T1000 (cell line): Measurements from ENCODE around the gene C2CD5.
"Not testable (repeated sequence)": the region's sequence is repeated elsewhere in the genome, so short reads cannot be mapped to it uniquely, and the experiment has no call there.

Experiments
- DNase-seq: peaks from one replicate; lab custom pipeline; 2025; ENCODE audit warnings: mixed read lengths; lab: John Stamatoyannopoulos, UW

Gene C2CD5

GRCh38 chr12:22535478-22535877, 8.9 kb downstream of the C2CD5 start:
- no peak for DNase-seq

GRCh38 chr12:22535038-22535437, 9.3 kb downstream of the C2CD5 start:
- no peak for DNase-seq

- no peak for DNase-seq
These were observed 11.2 kb downstream of the C2CD5 start for GRCh38 chr12:22533155-22533554.

DNA sequence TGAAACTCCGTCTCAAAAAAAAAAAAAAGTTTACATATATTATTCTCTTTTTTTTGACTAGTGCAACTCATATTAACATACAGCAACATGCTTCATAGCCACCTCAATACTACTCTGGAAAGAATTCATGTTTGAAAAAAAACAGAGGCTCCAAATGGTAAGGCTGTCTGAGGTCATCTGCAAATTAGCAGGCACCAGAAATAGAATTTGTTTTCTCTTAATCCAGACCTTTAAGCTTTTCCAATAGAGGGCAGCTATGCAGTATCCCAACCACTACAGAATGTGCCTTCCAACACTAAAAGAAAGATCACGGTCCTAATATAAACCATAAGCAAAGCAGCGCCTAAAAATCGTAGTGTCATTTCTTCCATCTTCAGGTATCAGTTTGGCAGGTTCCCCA, 12.0 kb downstream of the C2CD5 start:
- no peak for DNase-seq

- DNase-seq: no peak
These were observed 13.1 kb downstream of the C2CD5 start for GRCh38 chr12:22531205-22531604.

DNA sequence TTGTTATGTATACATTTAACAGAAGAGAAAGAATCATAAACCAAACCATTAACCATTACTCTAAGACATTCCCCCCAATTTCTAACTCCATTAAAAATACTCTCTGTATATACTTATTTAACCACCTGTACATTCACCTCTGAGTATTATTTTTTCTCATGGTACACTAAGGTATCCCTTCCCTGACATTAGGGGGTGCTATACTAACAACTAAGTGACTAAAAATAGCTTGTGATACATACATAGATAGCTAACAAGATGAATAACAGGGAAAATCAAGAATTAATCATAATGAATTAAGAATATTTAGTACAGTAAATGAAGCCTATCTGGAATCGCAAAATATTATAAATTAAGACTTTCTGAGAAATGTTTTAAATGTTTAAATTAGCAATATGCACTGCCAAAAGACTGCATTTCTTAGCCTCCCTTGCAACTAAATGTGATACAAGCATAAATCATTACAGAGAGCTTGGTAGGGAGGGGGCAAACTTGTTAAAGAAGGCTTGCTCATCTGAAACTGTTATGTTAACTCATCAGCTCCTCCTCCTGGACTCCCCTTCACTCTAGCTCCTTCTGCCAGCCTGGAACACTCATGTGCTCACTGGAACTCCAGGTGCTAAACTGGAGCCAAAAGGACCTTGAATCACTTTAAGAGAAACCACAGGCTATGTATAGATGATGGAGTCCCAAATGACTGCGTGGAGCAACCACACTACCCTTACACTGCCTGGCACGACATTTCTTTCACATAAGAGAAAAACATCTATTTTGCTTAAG, 14.9 kb downstream of the C2CD5 start:
- no peak for DNase-seq

DNA sequence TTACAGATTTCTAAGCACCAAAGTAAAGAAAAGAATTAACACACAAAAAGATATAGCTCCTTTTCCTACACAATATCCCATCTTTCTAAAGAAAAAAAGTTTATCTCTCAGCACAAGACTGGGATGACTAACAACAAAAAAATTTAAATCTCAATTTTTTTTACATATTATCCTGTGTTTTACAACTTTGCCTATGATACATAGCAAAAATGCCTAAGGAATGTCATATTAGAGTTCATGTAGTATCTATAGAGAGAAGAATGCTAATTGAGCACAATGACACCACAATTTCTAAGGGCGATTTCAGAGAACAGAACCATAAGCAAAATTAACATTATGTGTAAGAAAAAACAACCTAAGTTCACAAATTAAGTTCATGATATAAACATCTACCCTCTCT, 16.3 kb downstream of the C2CD5 start:
- DNase-seq: no peak

- DNase-seq: no peak
These were observed 17.5 kb downstream of the C2CD5 start for GRCh38 chr12:22526836-22527235.

DNA sequence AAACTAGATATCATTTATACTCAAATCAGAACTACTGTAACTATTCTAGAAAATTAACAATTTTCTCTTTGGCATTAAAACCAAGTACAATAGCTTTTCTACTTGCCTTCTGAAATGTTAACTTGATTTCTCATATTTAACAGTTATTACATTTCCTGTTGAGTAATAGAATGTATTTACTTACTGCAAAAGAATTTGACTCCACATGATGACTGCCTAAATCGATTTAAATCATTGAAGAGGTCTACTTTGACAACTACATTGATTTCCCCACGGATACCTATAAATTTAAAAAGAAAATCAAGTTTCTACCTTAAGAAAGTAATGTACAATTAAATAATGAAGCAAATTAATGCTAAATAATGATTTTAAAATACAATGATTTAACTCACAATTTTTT, 18.9 kb downstream of the C2CD5 start:
- DNase-seq: no peak

- no peak for DNase-seq
These were observed 25.3 kb downstream of the C2CD5 start for GRCh38 chr12:22518998-22519397.

DNA sequence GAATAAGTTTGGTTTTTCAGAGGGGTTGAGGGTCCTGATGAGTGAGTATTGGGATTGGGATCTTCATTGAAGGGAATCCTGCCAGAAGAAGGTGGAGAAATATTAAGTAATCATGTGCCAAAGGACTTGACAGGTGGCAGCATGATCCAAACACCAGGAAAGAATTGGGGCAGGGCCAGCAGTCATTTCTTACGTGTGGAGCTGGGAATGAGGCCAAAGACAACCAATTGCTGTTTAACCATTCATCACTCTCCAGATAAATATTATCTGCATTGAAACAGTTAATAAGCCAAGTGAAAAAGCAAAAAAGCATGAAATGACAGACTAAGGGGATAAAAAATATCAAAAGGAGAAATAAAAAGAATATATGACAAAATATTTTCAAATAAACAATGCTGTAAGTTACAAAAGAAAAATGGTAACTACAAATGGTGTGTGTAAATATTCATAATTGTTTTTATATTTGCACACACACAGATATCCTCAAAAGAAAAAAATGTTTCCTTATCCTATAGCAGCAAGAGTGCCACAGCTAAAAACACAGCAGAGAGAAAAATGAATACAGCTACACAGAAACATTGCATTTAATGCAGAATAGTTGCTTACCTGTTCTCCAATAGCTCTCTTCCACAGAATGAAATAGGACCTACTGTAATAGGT, 26.2 kb downstream of the C2CD5 start:
- DNase-seq: no peak

DNA sequence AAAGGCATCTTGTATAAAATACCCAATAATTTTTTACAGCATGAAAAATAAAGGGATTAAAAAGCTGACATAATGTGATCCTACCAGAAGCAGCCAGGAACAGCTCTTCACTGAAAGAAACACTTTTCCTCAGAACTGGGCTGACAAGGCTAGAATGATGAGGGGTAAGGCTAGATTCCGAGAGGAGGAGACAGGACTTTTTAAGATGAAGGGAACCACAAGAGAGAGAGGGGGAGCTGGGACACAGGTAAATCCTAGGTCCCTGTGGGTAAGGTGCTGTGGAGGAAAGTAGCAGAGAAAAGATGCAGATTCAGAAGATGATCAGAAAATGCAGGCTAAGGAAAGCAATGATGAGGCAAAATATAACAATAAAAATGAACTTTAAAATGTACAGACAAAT, 29.5 kb downstream of the C2CD5 start:
- DNase-seq: no peak

GRCh38 chr12:22505826-22506225, 38.5 kb downstream of the C2CD5 start:
- no peak for DNase-seq

- no peak for DNase-seq
These were observed 44.2 kb downstream of the C2CD5 start for GRCh38 chr12:22500100-22500499.

DNA sequence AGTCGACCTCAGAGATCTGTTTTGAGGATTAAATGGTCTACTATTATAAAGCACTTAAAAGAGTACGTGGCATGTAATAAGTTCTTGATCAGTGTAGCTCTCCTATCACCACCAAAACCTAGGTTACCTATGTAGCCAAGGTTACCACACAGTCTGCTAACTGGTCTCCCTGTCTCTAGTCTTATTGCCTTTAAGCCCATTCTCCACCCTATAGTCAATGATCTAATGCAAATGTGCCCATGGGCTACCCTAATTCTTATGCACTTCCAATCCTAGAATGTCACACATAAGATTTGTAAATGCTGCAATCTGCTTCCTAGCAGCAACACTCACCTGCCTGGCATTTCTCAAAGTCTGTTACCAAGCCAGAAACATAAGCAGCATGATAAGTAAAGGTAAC, 44.9 kb downstream of the C2CD5 start:
- no peak for DNase-seq

DNA sequence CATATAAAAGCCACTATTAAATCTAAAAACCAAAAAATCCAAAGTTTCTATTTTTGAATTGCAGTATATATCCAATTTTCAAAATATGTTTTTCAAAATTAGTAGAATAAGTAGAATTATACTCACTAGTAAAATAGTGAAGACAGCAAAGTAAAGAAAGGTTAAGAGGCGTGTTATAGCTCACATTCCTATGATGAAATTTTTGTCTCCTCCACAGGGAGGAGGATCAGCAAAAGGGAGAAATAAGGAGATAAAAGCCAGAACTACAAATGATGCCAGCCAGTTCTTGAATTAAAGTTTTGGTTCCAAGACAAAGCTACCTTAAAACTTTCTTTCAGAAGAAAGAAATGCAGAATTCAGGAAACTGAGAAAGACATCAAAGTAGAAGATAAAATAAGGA, 50.0 kb downstream of the C2CD5 start:
- no peak for DNase-seq

- no peak for DNase-seq
These were observed 53.3 kb downstream of the C2CD5 start for GRCh38 chr12:22491034-22491433.

DNA sequence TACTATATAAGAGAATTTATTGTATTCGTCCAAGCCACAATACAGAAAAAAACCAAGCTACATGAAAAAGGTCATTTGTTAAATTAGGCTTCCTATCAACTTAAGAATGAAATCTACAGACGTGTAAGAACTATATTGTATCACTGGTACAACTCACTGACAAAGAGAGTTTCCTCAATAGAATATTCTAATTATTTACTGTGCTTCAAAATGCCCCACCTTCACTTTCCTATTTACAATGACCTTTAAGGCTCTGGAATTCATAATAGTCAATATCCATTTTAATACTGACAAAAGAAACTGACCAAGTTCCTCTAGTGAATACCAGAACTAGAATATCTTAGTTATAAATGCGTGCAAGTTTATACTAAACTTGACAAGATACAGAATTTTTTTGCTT, 55.9 kb downstream of the C2CD5 start:
- no peak for DNase-seq

DNA sequence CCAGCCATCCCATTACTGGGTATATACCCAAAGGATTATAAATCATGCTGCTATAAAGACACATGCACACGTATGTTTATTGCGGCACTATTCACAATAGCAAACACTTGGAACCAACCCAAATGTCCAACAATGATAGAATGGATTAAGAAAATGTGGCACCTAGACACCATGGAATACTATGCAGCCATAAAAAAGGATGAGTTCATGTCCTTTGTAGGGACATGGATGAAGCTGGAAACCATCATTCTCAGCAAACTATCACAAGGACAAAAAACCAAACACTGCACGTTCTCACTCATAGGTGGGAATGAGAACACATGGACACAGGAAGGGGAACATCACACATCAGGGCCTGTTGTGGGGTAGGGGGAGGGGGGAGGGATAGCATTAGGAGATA, 56.7 kb downstream of the C2CD5 start:
- not testable (repeated sequence) for DNase-seq

DNA sequence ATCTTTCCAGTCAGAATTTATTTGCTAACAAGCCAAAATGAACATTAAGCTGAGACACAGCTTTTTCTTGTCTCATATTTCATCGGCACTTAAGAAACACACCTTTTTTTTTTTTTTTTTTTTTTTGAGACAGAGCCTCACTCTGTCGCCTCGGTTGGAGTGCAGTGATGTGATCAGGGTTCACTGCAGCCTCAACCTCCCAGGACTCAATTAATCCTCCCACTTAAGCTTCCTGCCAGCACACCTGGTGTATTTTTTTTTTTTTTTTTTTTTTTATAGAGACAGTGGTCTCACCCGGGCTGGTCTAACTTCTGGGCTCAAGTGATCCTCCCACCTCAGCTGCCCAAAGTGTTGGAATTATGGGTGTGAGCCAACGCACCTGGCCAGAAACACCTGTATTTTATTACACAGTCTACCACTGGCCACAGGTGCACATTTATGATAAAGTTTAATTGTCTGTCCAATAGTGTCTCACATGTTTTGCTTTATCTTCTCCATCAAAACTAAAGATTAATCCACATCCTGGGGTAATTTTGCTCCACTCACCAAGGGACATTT, 62.7 kb downstream of the C2CD5 start:
- DNase-seq: no peak

GRCh38 chr12:22480814-22481213, 63.5 kb downstream of the C2CD5 start:
- DNase-seq: not testable (repeated sequence)

DNA sequence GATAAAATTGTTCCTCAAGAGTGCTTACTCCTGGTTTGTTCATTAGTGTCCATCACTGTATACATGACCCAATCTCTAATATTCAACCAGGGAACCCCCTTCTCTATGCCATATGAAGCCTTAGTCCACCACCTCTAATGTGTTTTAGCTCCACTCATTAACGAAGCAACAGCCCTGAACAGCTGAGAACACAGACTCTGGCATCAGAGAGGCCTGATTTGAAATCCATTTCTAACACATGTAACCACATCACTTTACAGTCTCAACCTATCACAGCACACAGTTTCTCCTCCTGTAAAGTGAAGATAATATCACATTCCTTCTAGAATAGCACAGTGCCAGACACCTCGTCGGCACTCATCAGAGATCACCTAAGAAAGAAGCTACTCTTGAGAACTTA, 64.3 kb downstream of the C2CD5 start:
- no peak for DNase-seq

- no peak for DNase-seq
These were observed 66.5 kb downstream of the C2CD5 start for GRCh38 chr12:22477894-22478287.
